ENCODE data around the gene UNC13D. TPM values are rescaled to one million over a fixed set of nuclear protein-coding genes. Genes with fewer than 3 reads are reported as not detected.

UNC13D gene
- total and polyA plus RNA-seq, 2 experiments from 2014 or later: 0.06 to 0.65 TPM

DNA sequence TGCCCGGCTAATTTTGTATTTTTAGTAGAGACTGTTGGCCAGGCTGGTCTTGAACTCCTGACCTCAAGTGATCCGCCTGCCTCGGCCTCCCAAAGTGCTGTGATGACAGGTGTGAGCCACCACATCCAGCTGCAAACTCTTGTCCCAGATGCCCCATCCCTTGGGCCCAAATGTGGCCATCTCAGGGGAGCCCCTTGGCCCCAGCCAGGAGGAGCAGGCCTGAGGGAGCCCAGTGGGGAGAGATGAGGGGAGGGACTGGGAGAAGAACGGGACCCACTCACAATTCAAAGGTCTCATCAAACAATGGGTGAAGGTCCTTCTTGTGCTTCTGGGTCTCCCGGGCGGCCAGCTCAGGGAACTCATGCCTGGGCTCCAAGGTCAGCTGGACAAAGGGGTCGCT lies 14.5 kb downstream of the UNC13D start:
- H3K36me3 ChIP-seq (ENCODE audit: low read depth): no peaks in the 10 kb centered on the region
- no peaks in the 10 kb centered on the region for H3K9me2 ChIP-seq (ENCODE audit: insufficient read depth)
- no peaks in the 10 kb centered on the region for H3K9me3 ChIP-seq (ENCODE audit: low read depth)
- H3K9ac ChIP-seq: no peak overlapping the region
- no peak for TF ChIP-seq EZH2 (IDR thresholded peaks at IDR 0.05; ENCODE audit: insufficient read depth, poor library complexity, severe bottlenecking)
- no peak for TF ChIP-seq EZH2phosphoT487 (IDR thresholded peaks at IDR 0.05; ENCODE audit: insufficient read depth, low read depth)
- in situ Hi-C loops (cut with MboI): no loop called here
- H3K79me2 ChIP-seq (ENCODE audit: insufficient read depth): no peaks in the 10 kb centered on the region
- DNase-seq: no peak
- H4K20me1 ChIP-seq (ENCODE audit: insufficient read depth): no peaks in the 10 kb centered on the region
- H3K27me3 ChIP-seq (replicated peaks; ENCODE audit: insufficient read depth): no peaks in the 10 kb centered on the region
- no peak overlapping the region for H3K27ac ChIP-seq
- H3K4me2 ChIP-seq (ENCODE audit: unreplicated experiment): no peak overlapping the region
- WGBS, 2 experiments (ENCODE audit: low coverage in 1 of 2, low lambda C conversion rate in 2 of 2, missing lambda C conversion rate in 2 of 2): 79 to 83% methylated on average over 7 of the region's 7 CpGs
- H3F3A ChIP-seq (ENCODE audit: insufficient read depth): no peaks in the 10 kb centered on the region
- H3K4me3 ChIP-seq: no peak overlapping the region
- H3K4me1 ChIP-seq (ENCODE audit: insufficient read depth): peaks cover 9% of the 10 kb centered on the region
- no peak overlapping the region for H2AFZ ChIP-seq

DNA sequence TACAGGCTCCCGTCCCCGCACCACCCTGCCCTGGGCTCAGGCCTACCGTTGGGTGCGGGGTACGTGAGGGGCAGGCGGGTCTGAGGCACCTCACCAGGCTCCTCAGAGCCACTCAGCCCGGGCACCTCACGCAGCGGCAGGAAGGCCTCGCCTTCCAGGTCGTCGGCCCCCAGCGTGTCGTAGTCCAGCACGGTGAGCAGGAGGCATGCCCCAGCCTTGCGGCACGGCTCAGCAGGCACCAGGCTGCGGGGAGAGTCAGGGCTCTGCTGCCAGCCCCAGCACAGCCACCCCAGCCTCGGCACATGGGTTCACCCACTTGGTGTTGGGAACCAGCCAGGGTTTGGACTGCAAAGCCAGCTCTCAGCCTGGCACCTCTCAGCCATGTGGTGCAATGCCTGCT lies 15.5 kb downstream of the UNC13D start:
- no peaks in the 10 kb centered on the region for H3K27me3 ChIP-seq (replicated peaks; ENCODE audit: insufficient read depth)
- H3K9me3 ChIP-seq (ENCODE audit: low read depth): no peaks in the 10 kb centered on the region
- WGBS, 2 experiments (ENCODE audit: low coverage in 1 of 2, low lambda C conversion rate in 2 of 2, missing lambda C conversion rate in 2 of 2): 90% methylated on average over 18 to 19 of the region's 19 CpGs
- TF ChIP-seq EZH2phosphoT487 (IDR thresholded peaks at IDR 0.05; ENCODE audit: insufficient read depth, low read depth) (no peak), EZH2 (IDR thresholded peaks at IDR 0.05; ENCODE audit: insufficient read depth, poor library complexity, severe bottlenecking) (no peak)
- H3K9ac ChIP-seq: no peak overlapping the region
- no peak overlapping the region for H2AFZ ChIP-seq
- H3K27ac ChIP-seq: no peak overlapping the region
- no peak for DNase-seq
- H3K4me1 ChIP-seq (ENCODE audit: insufficient read depth): peaks cover 9% of the 10 kb centered on the region
- H3K36me3 ChIP-seq (ENCODE audit: low read depth): no peaks in the 10 kb centered on the region
- no peak overlapping the region for H3K4me3 ChIP-seq
- in situ Hi-C loops (cut with MboI): no loop called here
- no peaks in the 10 kb centered on the region for H3K9me2 ChIP-seq (ENCODE audit: insufficient read depth)
- H3K4me2 ChIP-seq (ENCODE audit: unreplicated experiment): no peak overlapping the region
- no peaks in the 10 kb centered on the region for H3F3A ChIP-seq (ENCODE audit: insufficient read depth)
- no peaks in the 10 kb centered on the region for H3K79me2 ChIP-seq (ENCODE audit: insufficient read depth)
- H4K20me1 ChIP-seq (ENCODE audit: insufficient read depth): no peaks in the 10 kb centered on the region

DNA sequence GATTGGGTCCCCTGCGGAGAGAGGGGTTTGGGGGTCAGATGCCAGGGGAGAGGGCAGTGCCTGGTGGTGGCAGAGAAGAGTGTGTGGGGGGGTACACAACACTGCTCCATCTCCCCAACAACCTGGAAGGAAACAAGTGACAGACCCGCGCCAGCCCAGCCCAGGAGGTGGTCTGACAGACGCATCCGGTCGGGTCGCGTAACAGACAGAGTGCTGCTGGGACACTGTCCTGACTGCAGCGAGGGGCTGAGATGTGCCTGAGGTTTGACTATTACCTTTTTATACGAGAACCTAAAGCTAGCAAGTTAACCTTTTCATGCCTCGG lies 16.2 kb downstream of the UNC13D start:
- no peaks in the 10 kb centered on the region for H3K9me2 ChIP-seq (ENCODE audit: insufficient read depth)
- 77 to 80% methylated on average over 11 of the region's 11 CpGs for WGBS, 2 experiments (ENCODE audit: low coverage in 1 of 2, low lambda C conversion rate in 2 of 2, missing lambda C conversion rate in 2 of 2)
- H3K9ac ChIP-seq: no peak overlapping the region; the same call in 1 of the 2 replicates
- no peak overlapping the region for H3K27ac ChIP-seq
- no peak for DNase-seq
- H3F3A ChIP-seq (ENCODE audit: insufficient read depth): no peaks in the 10 kb centered on the region
- no peaks in the 10 kb centered on the region for H3K36me3 ChIP-seq (ENCODE audit: low read depth)
- H3K9me3 ChIP-seq (ENCODE audit: low read depth): no peaks in the 10 kb centered on the region
- no peak overlapping the region for H3K4me2 ChIP-seq (ENCODE audit: unreplicated experiment)
- H3K27me3 ChIP-seq (replicated peaks; ENCODE audit: insufficient read depth): no peaks in the 10 kb centered on the region
- TF ChIP-seq EZH2 (IDR thresholded peaks at IDR 0.05; ENCODE audit: insufficient read depth, poor library complexity, severe bottlenecking) (no peak), EZH2phosphoT487 (IDR thresholded peaks at IDR 0.05; ENCODE audit: insufficient read depth, low read depth) (no peak)
- peaks cover 9% of the 10 kb centered on the region for H3K4me1 ChIP-seq (ENCODE audit: insufficient read depth)
- peak overlapping the region; percentile 47; the same call in 1 of the 2 replicates for H2AFZ ChIP-seq
- in situ Hi-C loops (cut with MboI): no loop called here
- no peaks in the 10 kb centered on the region for H3K79me2 ChIP-seq (ENCODE audit: insufficient read depth)
- no peaks in the 10 kb centered on the region for H4K20me1 ChIP-seq (ENCODE audit: insufficient read depth)
- H3K4me3 ChIP-seq: no peak overlapping the region

DNA sequence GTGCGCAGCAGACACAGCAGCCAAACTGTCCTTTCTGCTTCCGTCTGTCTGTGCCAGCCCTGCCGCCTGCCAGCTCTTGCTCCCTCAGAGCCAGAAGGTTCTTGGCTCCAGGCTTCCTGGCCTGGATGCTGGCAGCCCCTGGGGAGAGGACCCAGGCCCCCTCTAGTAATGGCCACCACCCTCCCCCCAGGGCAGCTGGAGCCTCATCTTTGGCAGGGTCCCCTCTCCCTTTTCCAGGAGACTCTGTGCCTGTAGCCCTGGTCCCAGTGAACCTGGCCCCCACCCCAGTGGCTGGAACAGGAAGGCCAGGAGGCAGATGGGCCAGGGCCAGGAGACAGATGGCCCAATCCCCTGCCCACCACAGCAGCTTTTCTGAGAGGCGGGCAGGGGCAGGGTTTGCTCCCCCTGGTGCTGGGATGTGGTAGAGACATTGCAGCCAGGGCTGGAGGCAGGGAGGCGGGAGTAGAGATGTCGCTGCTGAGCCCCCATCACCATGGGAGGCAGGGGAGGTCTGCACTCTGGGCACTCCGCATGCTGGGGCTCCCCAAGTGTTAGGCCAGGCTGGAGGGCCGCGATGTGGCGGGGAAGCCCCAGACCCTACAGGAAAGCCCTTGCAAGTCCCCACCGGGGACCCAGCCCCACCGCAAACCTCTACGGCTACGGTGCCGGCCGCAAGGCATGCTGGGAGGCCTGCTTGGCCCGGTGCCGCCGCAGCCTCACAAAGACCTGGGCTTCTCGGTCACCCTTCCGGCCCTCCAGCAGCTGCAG lies 16.7 kb downstream of the UNC13D start:
- Histone ChIP-seq H3K4me2 (ENCODE audit: unreplicated experiment) (no peak overlapping the region), H3K79me2 (ENCODE audit: insufficient read depth) (no peaks in the 10 kb centered on the region), H3K36me3 (ENCODE audit: low read depth) (no peaks in the 10 kb centered on the region), H3F3A (ENCODE audit: insufficient read depth) (no peaks in the 10 kb centered on the region), H3K9me2 (ENCODE audit: insufficient read depth) (no peaks in the 10 kb centered on the region), H3K27ac (no peak overlapping the region), H3K27me3 (replicated peaks; ENCODE audit: insufficient read depth) (no peaks in the 10 kb centered on the region), H2AFZ (peak overlapping the region; percentile 47; the same call in 1 of the 2 replicates), H4K20me1 (ENCODE audit: insufficient read depth) (no peaks in the 10 kb centered on the region), H3K9ac (no peak overlapping the region; the same call in 1 of the 2 replicates), H3K4me3 (peak overlapping the region; percentile 56; the same call in 1 of the 2 replicates), H3K9me3 (ENCODE audit: low read depth) (no peaks in the 10 kb centered on the region), H3K4me1 (ENCODE audit: insufficient read depth) (peaks cover 9% of the 10 kb centered on the region)
- WGBS, 2 experiments (ENCODE audit: low coverage in 1 of 2, low lambda C conversion rate in 2 of 2, missing lambda C conversion rate in 2 of 2): 17 to 20% methylated on average over 21 of the region's 21 CpGs
- DNase-seq: peak; percentile 73
- TF ChIP-seq EZH2 (IDR thresholded peaks at IDR 0.05; ENCODE audit: insufficient read depth, poor library complexity, severe bottlenecking): no peak
- no peak for TF ChIP-seq EZH2phosphoT487 (IDR thresholded peaks at IDR 0.05; ENCODE audit: insufficient read depth, low read depth)
- in situ Hi-C loops (cut with MboI): no loop called here

Measured in GM23248 (cell line).